22Rv1 (cell line): Measurements from ENCODE around the gene SLC30A9.

Source experiments
- ZFX ChIP-seq: fragments of 450-650 bp; IDR thresholded peaks from 2 replicates; pipeline ENCODE4 v1.6.1; 2017; ENCODE audit warnings: antibody characterized with exemption, borderline replicate concordance
- TF ChIP-seq, protein P1 (sequence below): fragments of 450-650 bp; IDR thresholded peaks from 2 replicates; pipeline ENCODE4 v1.5.1; 2017; ENCODE audit warnings: mild to moderate bottlenecking

GRCh38 chr4:41975341-41975740, 15.0 kb upstream of the SLC30A9 start:
- TF ChIP-seq, protein P1, sequence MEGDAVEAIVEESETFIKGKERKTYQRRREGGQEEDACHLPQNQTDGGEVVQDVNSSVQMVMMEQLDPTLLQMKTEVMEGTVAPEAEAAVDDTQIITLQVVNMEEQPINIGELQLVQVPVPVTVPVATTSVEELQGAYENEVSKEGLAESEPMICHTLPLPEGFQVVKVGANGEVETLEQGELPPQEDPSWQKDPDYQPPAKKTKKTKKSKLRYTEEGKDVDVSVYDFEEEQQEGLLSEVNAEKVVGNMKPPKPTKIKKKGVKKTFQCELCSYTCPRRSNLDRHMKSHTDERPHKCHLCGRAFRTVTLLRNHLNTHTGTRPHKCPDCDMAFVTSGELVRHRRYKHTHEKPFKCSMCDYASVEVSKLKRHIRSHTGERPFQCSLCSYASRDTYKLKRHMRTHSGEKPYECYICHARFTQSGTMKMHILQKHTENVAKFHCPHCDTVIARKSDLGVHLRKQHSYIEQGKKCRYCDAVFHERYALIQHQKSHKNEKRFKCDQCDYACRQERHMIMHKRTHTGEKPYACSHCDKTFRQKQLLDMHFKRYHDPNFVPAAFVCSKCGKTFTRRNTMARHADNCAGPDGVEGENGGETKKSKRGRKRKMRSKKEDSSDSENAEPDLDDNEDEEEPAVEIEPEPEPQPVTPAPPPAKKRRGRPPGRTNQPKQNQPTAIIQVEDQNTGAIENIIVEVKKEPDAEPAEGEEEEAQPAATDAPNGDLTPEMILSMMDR, result no peak
- TF ChIP-seq ZFX, result no peak
